Mesodermal cell (in vitro differentiated cells): Measurements from ENCODE around the gene ZNF280D.

Source experiments
- H3K27ac ChIP-seq: 2 replicates; pipeline ENCODE4 v1.7.0; 2013; ENCODE audit warnings: mild to moderate bottlenecking, low read depth, low read length, moderate library complexity; ENCODE audit not compliant: severe bottlenecking
- H3K36me3 ChIP-seq: 2 replicates; pipeline ENCODE4 v1.7.1; 2013; ENCODE audit warnings: mild to moderate bottlenecking, low read length, moderate library complexity; ENCODE audit not compliant: control insufficient read depth, insufficient read depth
- H3K4me1 ChIP-seq: one replicate; pipeline ENCODE4 v1.7.1; 2013; ENCODE audit warnings: mild to moderate bottlenecking, low read length; ENCODE audit not compliant: insufficient read depth, control insufficient read depth, poor library complexity, severe bottlenecking
- H3K4me3 ChIP-seq: 2 replicates; pipeline ENCODE4 v1.7.0; 2013; ENCODE audit warnings: low read length, control low read depth, mild to moderate bottlenecking; ENCODE audit not compliant: insufficient read depth, poor library complexity, severe bottlenecking; ENCODE audit errors: extremely low read depth
- H3K9me3 ChIP-seq: 2 replicates; pipeline ENCODE4 v1.7.1; 2013; ENCODE audit warnings: mild to moderate bottlenecking, low read length, moderate library complexity; ENCODE audit not compliant: control insufficient read depth
- WGBS, 2 experiments: methylation state at CpG; one replicate each; pipeline ENCODE4 v1.1.5; 2013; ENCODE audit warnings: missing lambda C conversion rate in 2 of 2; ENCODE audit not compliant: insufficient coverage in 2 of 2; 5-methylcytosine and 5-hydroxymethylcytosine counted together

Gene ZNF280D

GRCh38 chr15:56772868-56773639, 39.7 kb upstream of the ZNF280D start:
- no peak overlapping the region for H3K4me3 ChIP-seq
- H3K36me3 ChIP-seq = no peaks in the 10 kb centered on the region
- H3K27ac ChIP-seq = no peak overlapping the region
- peaks cover 2% of the 10 kb centered on the region for H3K4me1 ChIP-seq
- 38 to 73% methylated on average over 3 of the region's 6 CpGs for WGBS, 2 experiments
- no peaks in the 10 kb centered on the region for H3K9me3 ChIP-seq

- WGBS, 2 experiments = 91 to 100% methylated on average over 1 to 4 of the region's 5 CpGs
- H3K9me3 ChIP-seq = no peaks in the 10 kb centered on the region
- no peak overlapping the region for H3K27ac ChIP-seq
- H3K4me3 ChIP-seq = no peak overlapping the region
- peaks cover 2% of the 10 kb centered on the region for H3K4me1 ChIP-seq
- no peaks in the 10 kb centered on the region for H3K36me3 ChIP-seq
These were observed 36.9 kb upstream of the ZNF280D start for GRCh38 chr15:56770173-56770572.

- Histone ChIP-seq H3K9me3 (no peaks in the 10 kb centered on the region), H3K27ac (no peak overlapping the region), H3K4me1 (no peaks in the 10 kb centered on the region), H3K36me3 (no peaks in the 10 kb centered on the region), H3K4me3 (no peak overlapping the region)
- no CpG with 5 or more reads among the region's 1 CpG for WGBS, 2 experiments
These were observed 34.0 kb upstream of the ZNF280D start for GRCh38 chr15:56767315-56767714.

- Histone ChIP-seq H3K4me3 (no peak overlapping the region), H3K4me1 (no peaks in the 10 kb centered on the region), H3K9me3 (no peaks in the 10 kb centered on the region), H3K27ac (no peak overlapping the region), H3K36me3 (no peaks in the 10 kb centered on the region)
These were observed 31.9 kb upstream of the ZNF280D start for GRCh38 chr15:56765251-56765650.

GRCh38 chr15:56763141-56763895, 30.0 kb upstream of the ZNF280D start:
- WGBS, 2 experiments = no CpG with 5 or more reads among the region's 1 CpG
- H3K9me3 ChIP-seq = no peaks in the 10 kb centered on the region
- no peaks in the 10 kb centered on the region for H3K36me3 ChIP-seq
- H3K4me3 ChIP-seq = no peak overlapping the region
- H3K4me1 ChIP-seq = no peaks in the 10 kb centered on the region
- no peak overlapping the region for H3K27ac ChIP-seq

GRCh38 chr15:56760186-56760585, 26.9 kb upstream of the ZNF280D start:
- no peaks in the 10 kb centered on the region for H3K9me3 ChIP-seq
- no peaks in the 10 kb centered on the region for H3K4me1 ChIP-seq
- H3K4me3 ChIP-seq = no peak overlapping the region
- no peaks in the 10 kb centered on the region for H3K36me3 ChIP-seq
- H3K27ac ChIP-seq = no peak overlapping the region

GRCh38 chr15:56759450-56759845, 26.1 kb upstream of the ZNF280D start:
- H3K27ac ChIP-seq = no peak overlapping the region
- no peaks in the 10 kb centered on the region for H3K4me1 ChIP-seq
- no peaks in the 10 kb centered on the region for H3K36me3 ChIP-seq
- H3K4me3 ChIP-seq = no peak overlapping the region
- H3K9me3 ChIP-seq = no peaks in the 10 kb centered on the region
- 80 to 89% methylated on average over 1 to 5 of the region's 5 CpGs for WGBS, 2 experiments

GRCh38 chr15:56758770-56759449, 25.6 kb upstream of the ZNF280D start:
- no peaks in the 10 kb centered on the region for H3K36me3 ChIP-seq
- no peaks in the 10 kb centered on the region for H3K4me1 ChIP-seq
- 75 to 86% methylated on average over 2 of the region's 2 CpGs for WGBS, 2 experiments
- no peak overlapping the region for H3K4me3 ChIP-seq
- H3K9me3 ChIP-seq = no peaks in the 10 kb centered on the region
- no peak overlapping the region for H3K27ac ChIP-seq

GRCh38 chr15:56757875-56758274, 24.6 kb upstream of the ZNF280D start:
- Histone ChIP-seq H3K4me1 (no peaks in the 10 kb centered on the region), H3K9me3 (no peaks in the 10 kb centered on the region), H3K36me3 (no peaks in the 10 kb centered on the region), H3K27ac (no peak overlapping the region), H3K4me3 (no peak overlapping the region)
- 93 to 95% methylated on average over 2 of the region's 3 CpGs for WGBS, 2 experiments

- no peak overlapping the region for H3K4me3 ChIP-seq
- no peak overlapping the region for H3K27ac ChIP-seq
- H3K9me3 ChIP-seq = no peaks in the 10 kb centered on the region
- H3K36me3 ChIP-seq = no peaks in the 10 kb centered on the region
- H3K4me1 ChIP-seq = no peaks in the 10 kb centered on the region
- WGBS, 2 experiments = 100% methylated on average over 1 of the region's 2 CpGs; no CpG with 5 or more reads in 1 of the 2 experiments
These were observed 21.6 kb upstream of the ZNF280D start for GRCh38 chr15:56754772-56755370.
